OCI-LY1 (cell line): ENCODE data around the gene EPHA4.

Experiments used
- H2AFZ ChIP-seq: fragments of 200-600 bp; sonication (generic), shearing (Covaris generic); 2 replicates; pipeline ENCODE4 v1.6.0; 2014; ENCODE audit warnings: antibody characterized with exemption, mild to moderate bottlenecking, low read length
- H3F3A ChIP-seq: fragments of 200-600 bp; sonication (generic), shearing (Covaris generic); 2 replicates; pipeline ENCODE4 v1.6.0; 2014; ENCODE audit warnings: mild to moderate bottlenecking, antibody characterized with exemption, low read length, moderate library complexity; ENCODE audit not compliant: insufficient read depth
- H3K27ac ChIP-seq: fragments of 200-600 bp; sonication (generic); 2 replicates; pipeline ENCODE4 v1.5.1; 2014; ENCODE audit warnings: low read length, mixed run types, mild to moderate bottlenecking, low read depth; ENCODE audit not compliant: poor library complexity, severe bottlenecking
- H3K27me3 ChIP-seq: fragments of 200-600 bp; sonication (generic); 2 replicates; pipeline ENCODE4 v1.6.0; 2014; ENCODE audit warnings: antibody characterized with exemption, mild to moderate bottlenecking, low read length, moderate library complexity; ENCODE audit not compliant: insufficient read depth
- H3K36me3 ChIP-seq: fragments of 200-600 bp; sonication (generic); 2 replicates; pipeline ENCODE4 v1.6.1; 2014; ENCODE audit warnings: mild to moderate bottlenecking, antibody characterized with exemption, low read length, moderate library complexity, mixed read lengths; ENCODE audit not compliant: insufficient read depth
- H3K4me1 ChIP-seq: fragments of 200-600 bp; sonication (generic); 2 replicates; pipeline ENCODE4 v1.5.1; 2014; ENCODE audit warnings: mild to moderate bottlenecking, low read length, moderate library complexity; ENCODE audit not compliant: insufficient read depth, severe bottlenecking
- H3K4me2 ChIP-seq: fragments of 200-600 bp; sonication (generic), shearing (Covaris generic); 2 replicates; pipeline ENCODE4 v1.6.1; 2014; ENCODE audit warnings: low read length
- H3K4me3 ChIP-seq: fragments of 200-600 bp; sonication (generic); 2 replicates; pipeline ENCODE4 v1.5.1; 2014; ENCODE audit warnings: low read length, low read depth, mild to moderate bottlenecking, mixed read lengths; ENCODE audit not compliant: poor library complexity, severe bottlenecking
- H3K79me2 ChIP-seq: fragments of 200-600 bp; shearing (Covaris generic); 2 replicates; pipeline ENCODE4 v1.6.1; 2016; ENCODE audit warnings: mixed run types, low read length, mixed read lengths; ENCODE audit not compliant: insufficient read depth
- H3K9ac ChIP-seq: fragments of 200-600 bp; sonication (generic), shearing (Covaris generic); 2 replicates; pipeline ENCODE4 v1.6.1; 2014; ENCODE audit warnings: mild to moderate bottlenecking, low read length, mixed read lengths
- H3K9me2 ChIP-seq: fragments of 200-600 bp; sonication (generic), shearing (Covaris generic); 2 replicates; pipeline ENCODE4 v1.6.1; 2014; ENCODE audit warnings: low read depth, mild to moderate bottlenecking, low read length, mixed read lengths
- H3K9me3 ChIP-seq: fragments of 200-600 bp; shearing (Covaris generic); 2 replicates; pipeline ENCODE4 v1.6.1; 2014; ENCODE audit warnings: low read length, mixed read lengths
- H4K20me1 ChIP-seq: fragments of 200-600 bp; sonication (generic), shearing (Covaris generic); 2 replicates; pipeline ENCODE4 v1.6.0; 2016; ENCODE audit warnings: mild to moderate bottlenecking, low read length; ENCODE audit not compliant: insufficient read depth
- EZH2 ChIP-seq: fragments of 200-600 bp; sonication (generic), shearing (Covaris generic); IDR thresholded peaks from 2 replicates; pipeline ENCODE4 v1.8.0; 2017; ENCODE audit warnings: borderline replicate concordance, mixed run types, mild to moderate bottlenecking, antibody characterized with exemption, low read length, moderate library complexity, mixed read lengths
- TF ChIP-seq, protein P1 (sequence below): fragments of 200-600 bp; sonication (generic), shearing (Covaris generic); IDR thresholded peaks from 2 replicates; pipeline ENCODE4 v1.5.1; 2017; ENCODE audit warnings: mild to moderate bottlenecking, antibody characterized with exemption, low read length, moderate library complexity, mixed read lengths

The EPHA4 gene

DNA sequence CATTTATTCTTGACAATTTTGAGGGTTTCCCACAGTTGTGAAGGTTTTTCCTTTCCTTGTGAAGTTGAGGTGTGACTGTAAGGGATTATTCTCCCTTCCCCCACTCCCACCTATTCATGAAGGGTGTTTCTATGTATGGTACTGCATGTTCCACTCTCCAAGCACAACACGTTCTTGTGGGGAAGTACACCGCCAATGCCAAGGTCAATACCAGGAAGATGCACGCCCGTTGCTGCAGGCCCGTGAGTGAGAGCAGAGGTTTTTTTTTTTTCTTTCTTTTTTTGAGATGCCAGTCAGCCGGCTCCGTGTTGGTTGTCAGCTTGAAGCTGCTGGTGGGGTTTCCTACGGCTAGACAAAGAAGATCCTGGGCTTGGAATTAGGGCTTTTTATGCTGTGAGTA is 38.6 kb upstream of the EPHA4 start:
- H3K4me1 ChIP-seq, result no peaks in the 10 kb centered on the region
- H3K9me2 ChIP-seq, result no peaks in the 10 kb centered on the region
- no peaks in the 10 kb centered on the region for H4K20me1 ChIP-seq
- H3K4me2 ChIP-seq, result no peak overlapping the region
- no peaks in the 10 kb centered on the region for H3K27me3 ChIP-seq
- no peak overlapping the region for H2AFZ ChIP-seq
- no peaks in the 10 kb centered on the region for H3K79me2 ChIP-seq
- no peaks in the 10 kb centered on the region for H3K9me3 ChIP-seq
- no peak overlapping the region for H3K9ac ChIP-seq
- no peaks in the 10 kb centered on the region for H3K36me3 ChIP-seq
- TF ChIP-seq, protein P1, sequence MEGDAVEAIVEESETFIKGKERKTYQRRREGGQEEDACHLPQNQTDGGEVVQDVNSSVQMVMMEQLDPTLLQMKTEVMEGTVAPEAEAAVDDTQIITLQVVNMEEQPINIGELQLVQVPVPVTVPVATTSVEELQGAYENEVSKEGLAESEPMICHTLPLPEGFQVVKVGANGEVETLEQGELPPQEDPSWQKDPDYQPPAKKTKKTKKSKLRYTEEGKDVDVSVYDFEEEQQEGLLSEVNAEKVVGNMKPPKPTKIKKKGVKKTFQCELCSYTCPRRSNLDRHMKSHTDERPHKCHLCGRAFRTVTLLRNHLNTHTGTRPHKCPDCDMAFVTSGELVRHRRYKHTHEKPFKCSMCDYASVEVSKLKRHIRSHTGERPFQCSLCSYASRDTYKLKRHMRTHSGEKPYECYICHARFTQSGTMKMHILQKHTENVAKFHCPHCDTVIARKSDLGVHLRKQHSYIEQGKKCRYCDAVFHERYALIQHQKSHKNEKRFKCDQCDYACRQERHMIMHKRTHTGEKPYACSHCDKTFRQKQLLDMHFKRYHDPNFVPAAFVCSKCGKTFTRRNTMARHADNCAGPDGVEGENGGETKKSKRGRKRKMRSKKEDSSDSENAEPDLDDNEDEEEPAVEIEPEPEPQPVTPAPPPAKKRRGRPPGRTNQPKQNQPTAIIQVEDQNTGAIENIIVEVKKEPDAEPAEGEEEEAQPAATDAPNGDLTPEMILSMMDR, result no peak
- no peak for TF ChIP-seq EZH2
- H3K4me3 ChIP-seq, result no peak overlapping the region
- H3K27ac ChIP-seq, result no peak overlapping the region
- H3F3A ChIP-seq, result no peaks in the 10 kb centered on the region

DNA sequence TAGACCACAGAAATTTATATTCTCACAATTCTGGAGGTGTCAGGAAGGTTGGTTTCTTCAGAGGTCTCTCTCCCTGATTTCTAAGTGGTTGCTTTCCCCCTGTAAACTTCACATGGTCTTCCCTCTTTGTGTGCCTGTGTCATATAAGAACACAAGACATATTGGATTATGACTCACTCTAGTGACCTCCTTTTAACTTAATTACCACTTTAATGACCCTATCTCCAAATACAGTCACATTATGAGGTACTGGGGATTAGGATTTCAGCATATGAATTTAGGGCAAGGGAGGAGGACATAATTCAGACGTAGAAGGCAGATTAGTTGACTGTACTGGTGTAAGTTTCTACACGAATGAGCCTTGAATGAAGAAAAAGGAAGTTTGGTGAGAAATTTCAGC is 38.2 kb upstream of the EPHA4 start:
- Histone ChIP-seq H3K27ac (no peak overlapping the region), H3K4me3 (no peak overlapping the region), H3K9ac (no peak overlapping the region), H3K9me3 (no peaks in the 10 kb centered on the region), H4K20me1 (no peaks in the 10 kb centered on the region), H3K79me2 (no peaks in the 10 kb centered on the region), H3F3A (no peaks in the 10 kb centered on the region), H3K4me2 (no peak overlapping the region), H3K36me3 (no peaks in the 10 kb centered on the region), H3K9me2 (no peaks in the 10 kb centered on the region), H3K4me1 (no peaks in the 10 kb centered on the region), H2AFZ (no peak overlapping the region), H3K27me3 (no peaks in the 10 kb centered on the region)
- no peak for TF ChIP-seq EZH2
- TF ChIP-seq, protein P1, result no peak

DNA sequence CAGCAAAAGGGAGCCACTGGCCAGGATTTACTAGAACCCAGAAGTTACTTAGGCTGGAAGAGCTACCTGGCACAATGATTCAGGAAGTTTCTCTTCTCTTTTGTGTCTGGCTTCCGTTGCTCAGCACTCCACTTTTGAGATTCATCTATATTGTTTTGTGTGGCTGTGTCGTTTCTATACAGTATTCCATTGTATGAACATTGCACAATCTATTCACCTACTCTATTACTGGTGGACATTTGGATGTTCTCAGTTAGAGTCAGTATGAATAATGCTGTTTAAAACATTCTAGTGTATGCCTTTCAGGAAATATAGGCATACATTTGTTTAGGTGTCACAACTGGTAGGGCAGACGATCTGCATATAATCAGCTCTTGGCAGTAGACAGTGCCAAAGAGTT is 36.3 kb upstream of the EPHA4 start:
- no peaks in the 10 kb centered on the region for H3K36me3 ChIP-seq
- H3K79me2 ChIP-seq, result no peaks in the 10 kb centered on the region
- H3K4me2 ChIP-seq, result no peak overlapping the region
- no peak overlapping the region for H3K4me3 ChIP-seq
- H3K4me1 ChIP-seq, result no peaks in the 10 kb centered on the region
- no peaks in the 10 kb centered on the region for H3F3A ChIP-seq
- no peaks in the 10 kb centered on the region for H3K27me3 ChIP-seq
- no peaks in the 10 kb centered on the region for H3K9me2 ChIP-seq
- H3K9me3 ChIP-seq, result no peaks in the 10 kb centered on the region
- H4K20me1 ChIP-seq, result no peaks in the 10 kb centered on the region
- no peak overlapping the region for H3K27ac ChIP-seq
- no peak for TF ChIP-seq EZH2
- TF ChIP-seq, protein P1, result no peak
- H2AFZ ChIP-seq, result no peak overlapping the region
- H3K9ac ChIP-seq, result no peak overlapping the region
